Trophoblast cell (in vitro differentiated cells and primary cell): ENCODE measurements around the gene PPP1R1A.
A peak's percentile ranks its signal among the peaks of the same experiment; 100 is the strongest.

Experiments
- DNase-seq, 2 donors: peaks; one replicate each; pipeline ENCODE4 v3.0.0-alpha.2; 2016
- H2AFZ ChIP-seq: 2 replicates; pipeline ENCODE4 v1.6.1; 2013; ENCODE audit warnings: low read length, moderate library complexity, mild to moderate bottlenecking; ENCODE audit not compliant: insufficient read depth, poor library complexity
- H2AK5ac ChIP-seq: 2 replicates; pipeline ENCODE4 v1.6.1; 2013; ENCODE audit warnings: mild to moderate bottlenecking, low read length
- H2BK120ac ChIP-seq: 2 replicates; pipeline ENCODE4 v1.6.1; 2013; ENCODE audit warnings: low read length, mild to moderate bottlenecking, moderate library complexity; ENCODE audit not compliant: insufficient read depth, poor library complexity
- H2BK12ac ChIP-seq: 2 replicates; pipeline ENCODE4 v1.6.1; 2013; ENCODE audit warnings: mild to moderate bottlenecking, low read length, moderate library complexity
- H2BK5ac ChIP-seq: 2 replicates; pipeline ENCODE4 v1.6.1; 2013; ENCODE audit warnings: low read length, low read depth, moderate library complexity, mild to moderate bottlenecking; ENCODE audit not compliant: poor library complexity
- H3K14ac ChIP-seq: 2 replicates; pipeline ENCODE4 v1.6.1; 2013; ENCODE audit warnings: mild to moderate bottlenecking, low read length
- H3K18ac ChIP-seq: 2 replicates; pipeline ENCODE4 v1.6.1; 2013; ENCODE audit warnings: mild to moderate bottlenecking, low read length
- H3K23ac ChIP-seq: 2 replicates; pipeline ENCODE4 v1.6.1; 2013; ENCODE audit warnings: low read length
- H3K27ac ChIP-seq: 2 replicates; pipeline ENCODE4 v1.5.1; 2013; ENCODE audit warnings: low read depth, mild to moderate bottlenecking, inconsistent platforms, low read length, moderate library complexity
- H3K27me3 ChIP-seq: 2 replicates; pipeline ENCODE4 v1.6.1; 2013; ENCODE audit warnings: inconsistent platforms, mild to moderate bottlenecking, low read length, moderate library complexity; ENCODE audit not compliant: insufficient read depth
- H3K36me3 ChIP-seq, 2 experiments: 1 replicate in 1 of 2; 2 replicates in 1 of 2; pipeline ENCODE4 v1.6.1; 2013; ENCODE audit warnings: low read length in 2 of 2, mild to moderate bottlenecking in 2 of 2, moderate library complexity in 1 of 2; ENCODE audit not compliant: insufficient read depth in 2 of 2, control insufficient read depth in 1 of 2
- H3K4ac ChIP-seq: 2 replicates; pipeline ENCODE4 v1.6.1; 2013; ENCODE audit warnings: low read depth, mild to moderate bottlenecking, low read length, moderate library complexity
- H3K4me1 ChIP-seq, 2 experiments: 1 replicate in 1 of 2; 2 replicates in 1 of 2; pipeline ENCODE4 v1.6.1; 2013; ENCODE audit warnings: low read length in 2 of 2, mild to moderate bottlenecking in 2 of 2, moderate library complexity in 1 of 2; ENCODE audit not compliant: insufficient read depth in 2 of 2, control insufficient read depth in 1 of 2
- H3K4me2 ChIP-seq: 2 replicates; pipeline ENCODE4 v1.6.1; 2013; ENCODE audit warnings: inconsistent platforms, mild to moderate bottlenecking, low read length, moderate library complexity
- H3K4me3 ChIP-seq: 2 replicates; pipeline ENCODE4 v1.5.1; 2013; ENCODE audit warnings: mild to moderate bottlenecking, low read depth, low read length, inconsistent platforms
- H3K79me1 ChIP-seq: one replicate; pipeline ENCODE4 v1.6.1; 2013; ENCODE audit warnings: low read length
- H3K79me2 ChIP-seq: 2 replicates; pipeline ENCODE4 v1.6.1; 2013; ENCODE audit warnings: low read length, mild to moderate bottlenecking; ENCODE audit not compliant: control insufficient read depth, insufficient read depth, poor library complexity
- H3K9ac ChIP-seq: 2 replicates; pipeline ENCODE4 v1.6.1; 2013; ENCODE audit warnings: mild to moderate bottlenecking, low read length
- H3K9me3 ChIP-seq: 2 replicates; pipeline ENCODE4 v1.6.1; 2013; ENCODE audit warnings: low read depth, mild to moderate bottlenecking, control low read depth, inconsistent platforms, low read length; ENCODE audit not compliant: insufficient read depth
- H4K12ac ChIP-seq: 2 replicates; pipeline ENCODE4 v1.6.1; 2013; ENCODE audit warnings: low read depth, mild to moderate bottlenecking, low read length, moderate library complexity
- H4K8ac ChIP-seq: 2 replicates; pipeline ENCODE4 v1.6.1; 2013; ENCODE audit warnings: low read depth, mild to moderate bottlenecking, low read length, moderate library complexity
- H4K91ac ChIP-seq: one replicate; pipeline ENCODE4 v1.6.1; 2013; ENCODE audit warnings: low read depth, mild to moderate bottlenecking, low read length, moderate library complexity
- WGBS: extraction: QIAGEN DNeasy Blood & Tissue Kit; methylation state at CpG from one replicate; pipeline ENCODE4 v1.1.7; 2013; ENCODE audit warnings: missing lambda C conversion rate; ENCODE audit not compliant: insufficient read length, insufficient coverage; ENCODE audit errors: extremely low coverage; 5-methylcytosine and 5-hydroxymethylcytosine counted together

PPP1R1A gene

GRCh38 chr12:54581412-54581811 is 7.0 kb downstream of the PPP1R1A start:
- Histone ChIP-seq H3K36me3 (no peaks in the 10 kb centered on the region), H3K27ac (no peak overlapping the region), H3K27me3 (no peaks in the 10 kb centered on the region), H2AK5ac (no peak overlapping the region), H3K79me2 (no peaks in the 10 kb centered on the region), H3K14ac (no peak overlapping the region), H3K23ac (no peak overlapping the region), H3K18ac (no peak overlapping the region), H2BK5ac (no peak overlapping the region), H4K8ac (no peak overlapping the region), H3K4me1 (no peaks in the 10 kb centered on the region), H2BK120ac (no peak overlapping the region), H3K9ac (no peak overlapping the region), H3K9me3 (peaks cover 1% of the 10 kb centered on the region), H2BK12ac (no peak overlapping the region), H3K4me2 (no peak overlapping the region), H4K91ac (no peak overlapping the region), H3K4me3 (no peak overlapping the region), H3K4ac (no peak overlapping the region), H3K79me1 (no peaks in the 10 kb centered on the region), H2AFZ (no peak overlapping the region), H4K12ac (no peak overlapping the region)
- no CpG with 5 or more reads among the region's 6 CpGs for WGBS
- DNase-seq, result no peak

DNA sequence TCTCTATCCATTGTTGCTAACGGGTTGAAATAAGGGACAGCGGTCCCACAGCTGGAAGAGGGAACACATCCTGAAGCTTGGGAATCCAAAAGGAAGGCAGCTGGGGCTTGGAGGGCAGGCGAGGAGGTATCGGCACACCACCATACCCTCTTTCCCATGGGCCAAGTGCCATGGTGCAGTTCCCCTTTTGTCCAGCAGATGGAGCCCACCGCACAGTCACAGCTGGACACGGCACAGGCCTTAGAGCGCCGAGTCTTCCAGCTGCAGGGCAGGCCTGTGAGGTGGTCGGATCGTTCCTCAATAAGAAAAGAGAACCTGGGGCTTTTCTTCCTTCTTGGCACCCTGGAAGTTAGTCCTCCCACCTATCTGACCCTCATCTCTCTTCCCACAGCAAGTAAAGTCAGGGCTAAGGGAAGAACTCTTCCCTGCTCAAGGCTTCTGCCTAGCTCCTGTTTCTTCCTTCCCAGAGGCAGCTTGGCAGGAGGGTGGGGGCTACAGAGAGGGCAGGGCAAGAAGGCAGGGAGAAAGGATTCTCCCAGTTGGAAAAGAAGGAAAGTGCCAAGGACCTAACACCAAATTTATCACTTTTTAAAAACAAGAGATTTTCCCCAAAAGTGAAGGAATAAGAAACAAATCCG is 8.6 kb downstream of the PPP1R1A start:
- Histone ChIP-seq H3K27me3 (no peaks in the 10 kb centered on the region), H2BK12ac (no peak overlapping the region), H3K36me3 (no peaks in the 10 kb centered on the region), H2AFZ (no peak overlapping the region), H3K14ac (no peak overlapping the region), H2BK5ac (no peak overlapping the region), H3K23ac (no peak overlapping the region), H3K79me1 (no peaks in the 10 kb centered on the region), H4K12ac (no peak overlapping the region), H3K79me2 (no peaks in the 10 kb centered on the region), H2BK120ac (no peak overlapping the region), H3K27ac (no peak overlapping the region), H2AK5ac (no peak overlapping the region), H3K9me3 (peaks cover 1% of the 10 kb centered on the region), H3K4me1 (no peaks in the 10 kb centered on the region), H4K91ac (no peak overlapping the region), H3K18ac (no peak overlapping the region), H3K9ac (no peak overlapping the region), H3K4ac (no peak overlapping the region), H3K4me3 (no peak overlapping the region), H3K4me2 (no peak overlapping the region), H4K8ac (no peak overlapping the region)
- DNase-seq, result peak; percentile 51 to 88
- no CpG with 5 or more reads among the region's 11 CpGs for WGBS

- H2AFZ ChIP-seq, result no peak overlapping the region
- H3K27ac ChIP-seq, result no peak overlapping the region
- H3K9ac ChIP-seq, result no peak overlapping the region
- no peak overlapping the region for H2BK12ac ChIP-seq
- H3K18ac ChIP-seq, result no peak overlapping the region
- H4K12ac ChIP-seq, result no peak overlapping the region
- H3K4me2 ChIP-seq, result no peak overlapping the region
- WGBS, result no CpG with 5 or more reads among the region's 4 CpGs
- H3K27me3 ChIP-seq, result no peaks in the 10 kb centered on the region
- H3K4ac ChIP-seq, result no peak overlapping the region
- no peak overlapping the region for H3K4me3 ChIP-seq
- no peaks in the 10 kb centered on the region for H3K4me1 ChIP-seq
- peaks cover 1% of the 10 kb centered on the region for H3K9me3 ChIP-seq
- no peaks in the 10 kb centered on the region for H3K79me2 ChIP-seq
- H2BK5ac ChIP-seq, result no peak overlapping the region
- no peak overlapping the region for H2AK5ac ChIP-seq
- no peak overlapping the region for H4K91ac ChIP-seq
- H3K14ac ChIP-seq, result no peak overlapping the region
- no peaks in the 10 kb centered on the region for H3K36me3 ChIP-seq
- no peaks in the 10 kb centered on the region for H3K79me1 ChIP-seq
- no peak overlapping the region for H3K23ac ChIP-seq
- H2BK120ac ChIP-seq, result no peak overlapping the region
- H4K8ac ChIP-seq, result no peak overlapping the region
- peak in 1 of 2 donors; percentile 13 for DNase-seq
Observed at GRCh38 chr12:54579258-54579657, 9.2 kb downstream of the PPP1R1A start.

GRCh38 chr12:54578778-54579177 is 9.7 kb downstream of the PPP1R1A start:
- Histone ChIP-seq H2AFZ (no peak overlapping the region), H3K79me2 (no peaks in the 10 kb centered on the region), H3K4me1 (no peaks in the 10 kb centered on the region), H3K36me3 (no peaks in the 10 kb centered on the region), H3K9me3 (peaks cover 1% of the 10 kb centered on the region), H3K4me2 (no peak overlapping the region), H2BK12ac (no peak overlapping the region), H3K4ac (no peak overlapping the region), H4K91ac (no peak overlapping the region), H3K9ac (peak overlapping the region; percentile 18), H2AK5ac (no peak overlapping the region), H4K8ac (no peak overlapping the region), H3K14ac (no peak overlapping the region), H3K27me3 (no peaks in the 10 kb centered on the region), H2BK5ac (no peak overlapping the region), H3K79me1 (no peaks in the 10 kb centered on the region), H3K27ac (no peak overlapping the region), H3K23ac (no peak overlapping the region), H4K12ac (no peak overlapping the region), H3K4me3 (no peak overlapping the region), H3K18ac (no peak overlapping the region), H2BK120ac (no peak overlapping the region)
- DNase-seq, result no peak
- WGBS, result no CpG with 5 or more reads among the region's 7 CpGs
